IMR-90 (cell line): ENCODE results near the gene NLRX1. TPM values are rescaled to one million over a fixed set of nuclear protein-coding genes. Genes with fewer than 3 reads are reported as not detected.
A peak's percentile ranks its signal among the peaks of the same experiment; 100 is the strongest.

Experiments used
- ATAC-seq: fragments of 200-7000 bp; cut with Tn5 transposase; 2 replicates; pipeline ENCODE4 v1.9.1; 2020; ENCODE audit warnings: low read depth, mild to moderate bottlenecking, moderate library complexity
- BruUV-seq: library from RNA; stranded (reverse); fragments of 400-500 nt; replicated peaks from 2 replicates; lab custom pipeline; 2021; lab: Mats Ljungman, UMichigan
- CTCF ChIA-PET: fragments of 300-600 bp; formaldehyde crosslinking; extraction: SDS; loops from one replicate; lab custom pipeline; 2021; ENCODE audit warnings: antibody characterized with exemption; lab: Yijun Ruan, JAX
- POLR2A ChIA-PET: fragments of 300-600 bp; sonication (Branson Sonifier 250); formaldehyde crosslinking; loops from one replicate; lab custom pipeline; 2022; ENCODE audit warnings: antibody characterized with exemption; ENCODE audit not compliant: unreplicated experiment; lab: Charles Lee
- DNase-seq: peaks from one replicate; pipeline ENCODE4 v3.0.0; 2013
- H2AFZ ChIP-seq: replicated peaks from 2 replicates; pipeline ENCODE3; 2013; ENCODE audit warnings: low read length, mild to moderate bottlenecking; ENCODE audit not compliant: poor library complexity
- H2AK5ac ChIP-seq: 2 replicates; pipeline ENCODE4 v1.6.1; 2013; ENCODE audit warnings: low read depth, low read length, inconsistent platforms
- H2AK9ac ChIP-seq: replicated peaks from 2 replicates; pipeline ENCODE3; 2013; ENCODE audit warnings: mild to moderate bottlenecking, low read depth, low read length, moderate library complexity; ENCODE audit not compliant: poor library complexity
- H2BK120ac ChIP-seq: 2 replicates; pipeline ENCODE4 v1.6.1; 2013; ENCODE audit warnings: low read depth, low read length, inconsistent platforms
- H2BK15ac ChIP-seq: 3 replicates; pipeline ENCODE4 v1.6.1; 2013; ENCODE audit warnings: low read depth, low read length, inconsistent platforms
- H2BK20ac ChIP-seq: 2 replicates; pipeline ENCODE4 v1.6.1; 2013; ENCODE audit warnings: low read depth, mild to moderate bottlenecking, inconsistent platforms, low read length, moderate library complexity
- H2BK5ac ChIP-seq: 2 replicates; pipeline ENCODE4 v1.6.1; 2013; ENCODE audit warnings: mild to moderate bottlenecking, low read depth, low read length, inconsistent platforms; ENCODE audit not compliant: poor library complexity, severe bottlenecking
- H3K14ac ChIP-seq: replicated peaks from 2 replicates; pipeline ENCODE4 v1.6.1; 2013; ENCODE audit warnings: low read depth, low read length, inconsistent platforms
- H3K18ac ChIP-seq: 2 replicates; pipeline ENCODE4 v1.6.1; 2013; ENCODE audit warnings: low read depth, low read length, control low read depth
- H3K23ac ChIP-seq: 2 replicates; pipeline ENCODE4 v1.6.1; 2013; ENCODE audit warnings: low read depth, low read length, inconsistent platforms
- H3K27ac ChIP-seq: 2 replicates; pipeline ENCODE4 v1.5.1; 2013; ENCODE audit warnings: mild to moderate bottlenecking, control low read depth, low read length; ENCODE audit not compliant: insufficient read depth
- H3K27me3 ChIP-seq: 2 replicates; pipeline ENCODE4 v1.6.1; 2013; ENCODE audit warnings: low read length; ENCODE audit not compliant: control insufficient read depth, insufficient read depth
- H3K36me3 ChIP-seq: 2 replicates; pipeline ENCODE4 v1.6.1; 2013; ENCODE audit warnings: low read length, mixed read lengths; ENCODE audit not compliant: control insufficient read depth, insufficient read depth
- H3K4ac ChIP-seq: 2 replicates; pipeline ENCODE4 v1.6.1; 2013; ENCODE audit warnings: low read depth, low read length, inconsistent platforms
- H3K4me1 ChIP-seq: 2 replicates; pipeline ENCODE4 v1.6.1; 2013; ENCODE audit warnings: low read length, mixed read lengths; ENCODE audit not compliant: control insufficient read depth, insufficient read depth
- H3K4me2 ChIP-seq: 2 replicates; pipeline ENCODE4 v1.6.1; 2013; ENCODE audit warnings: low read depth, mild to moderate bottlenecking, control low read depth, low read length, moderate library complexity
- H3K4me3 ChIP-seq: 2 replicates; pipeline ENCODE4 v1.5.1; 2013; ENCODE audit warnings: low read depth, mild to moderate bottlenecking, control low read depth, low read length, moderate library complexity; ENCODE audit not compliant: insufficient read depth
- H3K56ac ChIP-seq: 2 replicates; pipeline ENCODE4 v1.6.1; 2013; ENCODE audit warnings: low read length, inconsistent platforms; ENCODE audit not compliant: insufficient read depth; ENCODE audit errors: extremely low read depth
- H3K79me1 ChIP-seq, 2 experiments: 2 replicates each; pipeline ENCODE4 v1.6.1; 2013; ENCODE audit warnings: low read length in 2 of 2, inconsistent platforms in 1 of 2, low read depth in 1 of 2
- H3K9ac ChIP-seq: 2 replicates; pipeline ENCODE4 v1.6.1; 2013; ENCODE audit warnings: low read depth, low read length, control low read depth
- H3K9me1 ChIP-seq: 2 replicates; pipeline ENCODE4 v1.6.1; 2013; ENCODE audit warnings: low read length, inconsistent platforms; ENCODE audit not compliant: insufficient read depth
- H3K9me3 ChIP-seq: 2 replicates; pipeline ENCODE4 v1.6.1; 2013; ENCODE audit warnings: low read length; ENCODE audit not compliant: control insufficient read depth, insufficient read depth
- H4K20me1 ChIP-seq: 2 replicates; pipeline ENCODE4 v1.6.1; 2013; ENCODE audit warnings: low read length, inconsistent platforms; ENCODE audit not compliant: insufficient read depth
- H4K5ac ChIP-seq: 2 replicates; pipeline ENCODE4 v1.6.1; 2013; ENCODE audit warnings: mild to moderate bottlenecking, low read depth, low read length, control low read depth
- H4K8ac ChIP-seq, 2 experiments: 2 replicates each; pipeline ENCODE4 v1.6.1; 2013; ENCODE audit warnings: low read depth in 2 of 2, low read length in 2 of 2, control low read depth in 1 of 2, inconsistent platforms in 1 of 2
- H4K91ac ChIP-seq: 2 replicates; pipeline ENCODE4 v1.6.1; 2013; ENCODE audit warnings: low read depth, low read length, inconsistent platforms; ENCODE audit not compliant: insufficient read depth
- BHLHE40 ChIP-seq: fragments of 150-350 bp; IDR thresholded peaks from 2 replicates; pipeline ENCODE4 v1.6.1; 2016; ENCODE audit warnings: mild to moderate bottlenecking, low read depth, low read length
- CEBPB ChIP-seq: IDR thresholded peaks from 2 replicates; pipeline ENCODE4 v1.6.1; 2012; ENCODE audit warnings: low read depth, low read length, improper control_type of control experiment
- CHD1 ChIP-seq: IDR thresholded peaks from 2 replicates; pipeline ENCODE4 v1.6.1; 2012; ENCODE audit warnings: low read depth, low read length, improper control_type of control experiment
- FOS ChIP-seq: fragments of 150-350 bp; IDR thresholded peaks from 2 replicates; pipeline ENCODE4 v1.6.1; 2016; ENCODE audit warnings: low read depth, low read length
- POLR2A ChIP-seq: IDR thresholded peaks from 2 replicates; pipeline ENCODE4 v1.6.1; 2012; ENCODE audit warnings: mild to moderate bottlenecking, low read depth, low read length
- RAD21 ChIP-seq: IDR thresholded peaks from 2 replicates; pipeline ENCODE4 v1.6.1; 2012; ENCODE audit warnings: low read length, improper control_type of control experiment
- RCOR1 ChIP-seq: IDR thresholded peaks from 2 replicates; pipeline ENCODE4 v1.6.1; 2012; ENCODE audit warnings: mild to moderate bottlenecking, low read length, improper control_type of control experiment; ENCODE audit not compliant: insufficient replicate concordance
- WGBS, 2 experiments: methylation state at CpG; one replicate each; pipeline versions ENCODE4 v1.1.5 to v1.1.7; 2013; ENCODE audit warnings: missing lambda C conversion rate in 2 of 2; ENCODE audit not compliant: insufficient read length in 1 of 2; ENCODE audit errors: extremely low coverage in 2 of 2; 5-methylcytosine and 5-hydroxymethylcytosine counted together
- dilution Hi-C: fragments of 300-500 bp; cut with HindIII; formaldehyde crosslinking; loops from one replicate; pipeline ENCODE4 v1.14.3; 2018; ENCODE audit warnings: low sequenced_read_pairs; ENCODE audit not compliant: unreplicated experiment
- in situ Hi-C: fragments of 300-500 bp; cut with MboI; formaldehyde crosslinking; loops from 3 replicates; pipeline ENCODE4 v1.14.3; 2019; ENCODE audit warnings: low sequenced_read_pairs, inconsistent platforms, mixed read lengths
- intact Hi-C: fragments of 100-400 bp; cut with micrococcal nuclease; formaldehyde crosslinking; loops from 2 replicates; pipeline ENCODE4 v1.10.0; 2022
- polyA plus RNA-seq, 3 experiments: library from polyadenylated mRNA; depleted of rRNA; stranded (reverse); fragments of >200 nt; gene quantifications; 2 replicates each; pipeline ENCODE4 v1.2.3, GENCODE V29; 2012; ENCODE audit warnings: low replicate concordance in 1 of 3
- total RNA-seq: library from RNA; depleted of rRNA; stranded (reverse); fragments of >200 nt; gene quantifications from 2 replicates; pipeline ENCODE4 v1.2.3, GENCODE V29; 2012
- TF ChIP-seq, protein P1 (sequence below): conservative IDR thresholded peaks from 2 replicates; pipeline ENCODE4 v1.5.1; 2012; ENCODE audit warnings: mild to moderate bottlenecking, low read depth, low read length, improper control_type of control experiment

Gene NLRX1
- total and polyA plus RNA-seq, 2 of the 4 experiments (the other 2 are of a cell fraction): 3.0 to 4.9 TPM

DNA sequence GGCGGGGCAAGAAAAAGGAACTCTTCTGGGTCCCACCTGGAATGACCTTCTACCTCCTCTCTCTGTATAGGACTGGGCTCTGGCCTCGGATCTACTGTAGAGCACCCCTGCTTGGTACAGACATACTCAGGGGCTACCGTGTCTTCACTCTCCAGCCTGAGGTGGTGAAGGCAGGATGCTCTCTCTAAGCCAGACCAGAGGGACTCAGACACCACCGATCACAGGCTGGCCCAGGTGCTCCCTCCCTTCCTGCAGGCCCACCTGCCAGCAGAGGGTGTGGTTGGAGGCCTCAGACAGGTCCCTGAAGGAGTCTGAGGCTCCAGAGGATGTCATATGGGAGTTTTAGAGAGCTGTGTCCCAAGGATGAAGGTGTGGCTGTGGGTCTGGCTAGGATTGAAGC, 20.9 kb downstream of the NLRX1 start:
- no peak overlapping the region for H3K56ac ChIP-seq

More for the DNA sequence above, 20.9 kb downstream of the NLRX1 start:
- H3K36me3 ChIP-seq: no peaks in the 10 kb centered on the region
- no peaks in the 10 kb centered on the region for H3K9me3 ChIP-seq
- H2BK5ac ChIP-seq: no peak overlapping the region
- no peak overlapping the region for H3K4ac ChIP-seq
- H4K20me1 ChIP-seq: no peaks in the 10 kb centered on the region
- H3K27ac ChIP-seq: no peak overlapping the region
- no peak overlapping the region for H3K14ac ChIP-seq
- no peak overlapping the region for H2BK15ac ChIP-seq
- H3K4me1 ChIP-seq: no peaks in the 10 kb centered on the region
- no peak overlapping the region for H2AK5ac ChIP-seq
- H3K4me2 ChIP-seq: no peak overlapping the region
- H3K4me3 ChIP-seq: no peak overlapping the region
- BruUV-seq: no TSS peak
- no peak overlapping the region for H3K9ac ChIP-seq
- POLR2A ChIA-PET: no interaction called here
- TF ChIP-seq POLR2A (no peak), CHD1 (no peak), RCOR1 (no peak), BHLHE40 (no peak), FOS (no peak), RAD21 (no peak), CEBPB (no peak)
- TF ChIP-seq, protein P1, sequence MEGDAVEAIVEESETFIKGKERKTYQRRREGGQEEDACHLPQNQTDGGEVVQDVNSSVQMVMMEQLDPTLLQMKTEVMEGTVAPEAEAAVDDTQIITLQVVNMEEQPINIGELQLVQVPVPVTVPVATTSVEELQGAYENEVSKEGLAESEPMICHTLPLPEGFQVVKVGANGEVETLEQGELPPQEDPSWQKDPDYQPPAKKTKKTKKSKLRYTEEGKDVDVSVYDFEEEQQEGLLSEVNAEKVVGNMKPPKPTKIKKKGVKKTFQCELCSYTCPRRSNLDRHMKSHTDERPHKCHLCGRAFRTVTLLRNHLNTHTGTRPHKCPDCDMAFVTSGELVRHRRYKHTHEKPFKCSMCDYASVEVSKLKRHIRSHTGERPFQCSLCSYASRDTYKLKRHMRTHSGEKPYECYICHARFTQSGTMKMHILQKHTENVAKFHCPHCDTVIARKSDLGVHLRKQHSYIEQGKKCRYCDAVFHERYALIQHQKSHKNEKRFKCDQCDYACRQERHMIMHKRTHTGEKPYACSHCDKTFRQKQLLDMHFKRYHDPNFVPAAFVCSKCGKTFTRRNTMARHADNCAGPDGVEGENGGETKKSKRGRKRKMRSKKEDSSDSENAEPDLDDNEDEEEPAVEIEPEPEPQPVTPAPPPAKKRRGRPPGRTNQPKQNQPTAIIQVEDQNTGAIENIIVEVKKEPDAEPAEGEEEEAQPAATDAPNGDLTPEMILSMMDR: no peak
- H3K27me3 ChIP-seq: peaks cover 28% of the 10 kb centered on the region
- H3K18ac ChIP-seq: no peak overlapping the region
- no peak overlapping the region for H4K8ac ChIP-seq
- H2AK9ac ChIP-seq: no peak overlapping the region
- CTCF ChIA-PET: no interaction called here
- WGBS, 2 experiments: 83% methylated on average over 1 of the region's 4 CpGs; no CpG with 5 or more reads in 1 of the 2 experiments
- DNase-seq (no peak), ATAC-seq (no peak)
- H3K23ac ChIP-seq: no peak overlapping the region
- in situ Hi-C loops (no loop called here), dilution Hi-C loops (no loop called here), intact Hi-C loops (no loop called here)
- H2BK120ac ChIP-seq: no peak overlapping the region
- H3K9me1 ChIP-seq: no peaks in the 10 kb centered on the region; the same call in 1 of the 2 replicates
- peak overlapping the region; percentile 41 for H2AFZ ChIP-seq
- no peak overlapping the region for H2BK20ac ChIP-seq
- no peak overlapping the region for H4K5ac ChIP-seq
- no peaks in the 10 kb centered on the region for H3K79me1 ChIP-seq
- no peak overlapping the region for H4K91ac ChIP-seq
